NCI-H1436 (cell line): Measurements from ENCODE around the gene PARD3B.

Experiments
- DNase-seq: peaks from one replicate; lab custom pipeline; 2025; lab: John Stamatoyannopoulos, UW

The PARD3B gene

DNA sequence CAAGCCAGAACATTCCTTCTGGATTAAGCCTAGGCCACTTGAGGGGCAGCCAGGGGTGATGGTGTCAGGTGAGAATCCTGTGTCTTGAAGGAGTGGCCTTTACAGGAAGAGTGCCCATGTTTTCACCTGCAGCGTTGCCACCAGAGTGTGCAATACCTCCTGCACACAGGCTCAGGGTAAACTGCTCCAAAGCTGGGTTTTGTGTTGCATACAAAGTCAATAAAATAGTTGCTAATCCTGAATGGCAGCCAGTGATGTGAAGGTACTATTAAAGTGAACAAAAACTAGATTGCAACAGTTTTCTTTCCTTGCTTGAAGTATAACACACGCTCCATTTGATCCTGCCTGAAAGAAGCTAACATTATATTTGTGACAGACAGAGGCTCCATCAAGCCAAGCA, 1072.6 kb downstream of the PARD3B start:
- DNase-seq: no peak

GRCh38 chr2:205619600-205619999, 1074.3 kb downstream of the PARD3B start:
- no peak for DNase-seq

- no peak for DNase-seq
These were observed 1081.8 kb downstream of the PARD3B start for GRCh38 chr2:205627085-205627484.

DNA sequence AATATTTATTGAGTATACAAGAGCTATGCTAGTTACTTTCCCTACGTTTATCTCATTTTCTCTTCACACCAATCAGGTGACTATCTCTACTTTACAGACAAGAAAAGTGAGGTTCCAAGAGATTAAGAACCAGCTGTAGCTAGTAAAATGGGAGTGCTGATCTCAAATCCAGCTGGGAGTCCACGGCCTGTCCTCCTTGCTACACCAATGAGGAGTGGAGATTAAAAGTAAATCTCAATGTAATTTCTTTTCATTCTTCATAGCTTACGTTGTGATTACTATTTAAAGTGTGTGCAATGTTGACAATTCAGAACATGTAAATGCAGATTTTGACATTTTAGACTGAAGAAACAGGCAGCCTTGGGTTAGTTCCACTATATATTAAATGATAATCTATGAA, 1083.1 kb downstream of the PARD3B start:
- DNase-seq: no peak

- no peak for DNase-seq
These were observed 1084.0 kb downstream of the PARD3B start for GRCh38 chr2:205629091-205629776.

DNA sequence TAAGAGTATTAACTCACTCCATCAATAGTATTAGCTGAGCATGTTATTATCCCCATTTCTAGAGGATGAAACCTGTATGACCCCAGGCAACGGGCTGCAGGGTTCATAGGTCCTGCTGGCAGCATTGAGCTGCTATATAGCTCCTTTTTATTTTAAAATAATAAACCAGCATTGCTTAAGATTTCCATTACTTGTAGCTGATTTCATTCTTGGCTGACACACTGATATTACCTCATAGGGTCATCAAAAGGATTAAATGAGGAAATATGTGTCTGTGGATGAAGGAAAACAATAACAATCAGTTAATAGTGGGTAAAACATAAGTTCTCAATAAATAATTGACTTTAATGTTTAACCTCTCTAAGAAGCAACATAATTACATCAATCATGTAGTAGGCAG, 1088.7 kb downstream of the PARD3B start:
- DNase-seq: no peak

DNA sequence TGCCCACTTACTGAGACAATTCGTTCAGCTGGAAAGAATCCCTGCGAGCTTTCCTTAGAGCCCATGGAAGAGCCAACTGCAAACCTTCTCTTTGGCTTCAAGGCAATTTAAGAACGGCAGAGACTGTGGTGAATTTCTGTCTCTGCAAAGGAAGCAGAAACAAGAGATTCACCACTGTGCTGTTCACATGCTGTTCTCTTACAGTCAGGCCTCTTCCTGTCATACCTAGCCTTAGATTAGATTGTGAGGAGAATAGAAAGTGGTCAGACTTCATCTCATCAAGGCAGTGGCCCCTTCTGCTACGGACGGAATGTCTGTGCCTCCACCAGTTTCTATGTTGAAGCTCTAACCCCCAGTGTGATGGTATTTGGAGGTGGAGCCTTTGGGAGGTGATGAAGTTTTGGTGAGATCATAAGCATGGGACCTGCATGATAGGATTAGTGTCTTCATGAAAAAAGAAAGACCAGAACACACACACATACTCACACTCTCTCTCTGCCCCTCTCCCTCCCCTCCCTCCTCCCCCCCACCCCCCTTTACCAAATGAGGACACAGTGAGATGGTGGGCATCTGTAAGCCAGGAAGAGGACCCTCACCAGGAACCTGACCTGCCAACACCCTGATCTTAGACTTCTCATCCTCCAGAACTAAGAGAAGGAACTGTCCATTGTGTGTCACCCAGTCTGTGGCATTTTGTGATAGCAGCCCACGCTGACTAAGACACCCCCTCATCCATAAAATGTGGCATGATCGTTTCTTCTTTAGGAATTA, 1091.5 kb downstream of the PARD3B start:
- no peak for DNase-seq

- no peak for DNase-seq
These were observed 1092.0 kb downstream of the PARD3B start for GRCh38 chr2:205637320-205637602.

GRCh38 chr2:205637779-205638503, 1092.7 kb downstream of the PARD3B start:
- no peak for DNase-seq

DNA sequence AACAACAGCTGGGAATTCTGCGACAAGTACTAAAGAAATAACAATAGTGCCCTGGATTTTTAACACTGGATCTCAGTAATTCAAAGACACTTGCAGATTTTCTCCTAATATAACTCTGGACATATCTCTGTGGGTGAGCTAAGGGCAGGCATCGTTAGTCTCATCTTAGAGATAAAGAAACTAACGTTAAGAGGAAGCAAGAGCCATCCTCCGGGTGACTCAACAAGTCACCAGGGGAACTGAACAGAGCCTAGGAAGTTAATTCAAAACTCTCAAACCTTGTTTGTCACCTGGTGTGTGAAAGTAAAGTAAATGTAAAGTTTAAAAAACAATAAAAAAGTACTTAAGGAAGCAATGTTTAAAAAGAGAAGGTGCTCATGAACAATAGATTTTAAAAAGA, 1095.4 kb downstream of the PARD3B start:
- no peak for DNase-seq

DNA sequence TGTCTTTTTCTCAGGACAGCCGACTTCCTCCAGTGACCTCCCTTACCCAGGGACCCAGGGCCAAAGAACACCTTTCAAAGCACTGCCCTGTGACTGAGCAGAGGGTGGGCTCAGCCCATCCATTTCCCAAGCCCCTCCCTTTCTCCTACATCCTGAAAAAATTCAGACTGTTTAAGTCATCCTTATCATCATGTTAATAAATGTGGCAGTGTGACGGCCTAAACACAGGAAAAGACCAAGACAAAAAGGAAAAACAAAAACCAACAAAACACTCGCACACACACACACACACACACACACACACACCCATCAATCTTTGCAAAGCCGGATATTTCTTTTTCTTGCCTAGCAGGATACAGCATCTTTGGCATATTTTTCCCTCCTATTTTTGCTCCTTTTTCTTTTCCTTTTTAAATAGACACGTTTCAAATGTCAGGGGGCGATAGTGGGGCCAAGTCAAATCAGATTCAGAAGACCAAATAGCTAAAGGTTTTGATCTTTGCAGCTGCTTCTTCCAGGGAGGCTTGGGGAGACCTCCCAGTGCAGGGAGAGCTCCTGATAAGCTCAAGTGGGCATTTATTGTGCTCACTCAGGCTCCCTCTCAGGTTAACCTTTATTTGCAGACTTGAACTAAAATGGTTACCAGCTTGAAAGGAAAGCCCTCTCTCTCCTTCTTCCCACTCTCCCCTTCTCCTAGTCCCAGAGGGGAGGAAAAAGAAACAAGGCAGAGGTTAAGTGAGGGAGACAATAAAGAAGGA, 1097.5 kb downstream of the PARD3B start:
- no peak for DNase-seq

- no peak for DNase-seq
These were observed 1098.2 kb downstream of the PARD3B start for GRCh38 chr2:205643391-205643885.

- DNase-seq: no peak
These were observed 1098.7 kb downstream of the PARD3B start for GRCh38 chr2:205644018-205644417.

DNA sequence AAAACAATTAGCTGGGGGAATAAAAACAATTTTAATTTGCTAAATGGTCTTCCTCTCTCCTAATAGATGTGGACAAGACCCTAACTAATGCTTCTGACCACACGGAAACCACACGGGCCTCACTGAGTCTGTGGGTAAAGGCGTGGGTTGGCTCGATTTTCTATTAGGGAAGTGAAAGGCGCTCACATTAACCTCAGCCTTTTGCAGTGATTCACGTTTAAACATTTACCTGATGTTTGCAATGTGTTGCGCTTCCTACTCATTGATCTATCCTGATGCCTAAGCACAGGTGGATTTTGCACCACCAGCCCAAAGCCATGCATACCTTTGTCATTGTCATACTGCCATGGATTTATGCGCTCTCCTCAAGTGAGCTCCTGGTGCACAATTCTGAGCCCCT, 1101.4 kb downstream of the PARD3B start:
- no peak for DNase-seq

DNA sequence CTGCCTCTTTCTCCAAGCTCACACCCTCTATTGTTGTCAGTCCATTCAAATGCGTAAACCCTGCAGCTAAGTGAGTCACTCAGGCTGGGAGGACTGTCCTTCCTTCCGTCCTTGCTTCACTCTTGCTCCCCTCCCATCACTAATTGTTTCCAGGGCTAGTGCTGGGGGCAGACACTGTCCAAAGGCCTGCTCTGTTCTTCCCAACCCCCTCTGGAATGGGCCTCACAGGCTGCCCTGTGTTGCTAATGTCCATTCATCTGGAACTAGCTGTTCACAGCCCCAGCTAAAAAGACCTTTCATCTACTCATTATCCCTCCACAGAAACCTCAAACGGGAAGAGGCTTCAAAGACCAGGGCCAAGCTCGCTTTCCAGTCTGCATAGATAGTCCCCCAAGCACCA, 1105.2 kb downstream of the PARD3B start:
- no peak for DNase-seq

DNA sequence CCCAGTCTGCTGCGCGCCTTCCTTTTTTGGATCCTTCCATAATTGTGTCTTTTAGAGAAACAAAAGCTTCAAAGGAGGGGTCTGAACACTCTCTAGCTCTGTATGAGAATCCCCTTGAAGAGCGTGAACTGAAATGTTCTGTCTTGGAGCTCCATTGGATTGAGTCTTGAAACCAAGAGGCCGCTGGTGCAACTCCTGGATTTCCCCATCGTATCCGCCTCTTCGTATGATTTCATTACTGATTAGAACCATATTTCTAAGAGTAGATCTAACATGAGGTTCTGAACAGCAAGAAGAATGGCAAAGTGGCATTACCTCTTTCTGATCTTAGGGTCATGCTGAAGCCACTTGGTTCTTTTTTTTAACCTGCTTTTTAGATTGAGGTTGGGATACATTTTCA, 1105.7 kb downstream of the PARD3B start:
- DNase-seq: no peak

GRCh38 chr2:205651719-205652118, 1106.4 kb downstream of the PARD3B start:
- no peak for DNase-seq

DNA sequence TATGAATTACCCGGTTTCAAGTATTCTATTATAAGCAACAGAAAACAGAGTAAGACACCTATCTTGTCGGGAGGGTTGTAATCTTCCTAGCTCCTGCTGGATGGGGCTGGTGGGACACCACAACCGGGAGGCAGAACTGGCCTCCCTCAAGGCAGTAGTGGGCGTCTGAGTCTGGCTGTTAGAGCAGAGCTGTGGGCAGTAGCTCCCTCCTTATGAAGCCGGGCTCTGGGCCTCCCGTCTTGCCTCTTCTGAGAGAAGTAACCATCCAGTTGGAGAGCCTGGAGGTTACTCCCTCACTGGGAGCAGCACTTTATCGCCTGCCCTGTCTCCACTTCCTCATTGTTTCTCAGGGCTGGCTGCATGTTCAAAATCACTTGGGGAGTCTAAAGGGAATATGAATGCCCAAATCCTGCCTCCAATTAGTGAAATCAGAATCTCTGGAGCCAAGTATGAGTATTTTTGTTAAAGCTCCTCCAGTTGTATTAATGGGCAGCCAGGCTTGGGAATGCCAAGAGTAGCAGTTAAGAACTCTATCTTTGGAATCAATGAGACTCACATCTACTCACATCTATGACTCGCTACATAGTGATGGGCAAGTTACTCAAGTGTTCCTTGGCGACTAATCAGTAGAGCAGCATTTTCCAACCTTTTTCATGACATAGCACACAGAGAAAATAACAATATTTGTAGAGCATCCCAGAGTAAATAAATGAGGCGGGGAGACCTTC, 1109.8 kb downstream of the PARD3B start:
- no peak for DNase-seq

DNA sequence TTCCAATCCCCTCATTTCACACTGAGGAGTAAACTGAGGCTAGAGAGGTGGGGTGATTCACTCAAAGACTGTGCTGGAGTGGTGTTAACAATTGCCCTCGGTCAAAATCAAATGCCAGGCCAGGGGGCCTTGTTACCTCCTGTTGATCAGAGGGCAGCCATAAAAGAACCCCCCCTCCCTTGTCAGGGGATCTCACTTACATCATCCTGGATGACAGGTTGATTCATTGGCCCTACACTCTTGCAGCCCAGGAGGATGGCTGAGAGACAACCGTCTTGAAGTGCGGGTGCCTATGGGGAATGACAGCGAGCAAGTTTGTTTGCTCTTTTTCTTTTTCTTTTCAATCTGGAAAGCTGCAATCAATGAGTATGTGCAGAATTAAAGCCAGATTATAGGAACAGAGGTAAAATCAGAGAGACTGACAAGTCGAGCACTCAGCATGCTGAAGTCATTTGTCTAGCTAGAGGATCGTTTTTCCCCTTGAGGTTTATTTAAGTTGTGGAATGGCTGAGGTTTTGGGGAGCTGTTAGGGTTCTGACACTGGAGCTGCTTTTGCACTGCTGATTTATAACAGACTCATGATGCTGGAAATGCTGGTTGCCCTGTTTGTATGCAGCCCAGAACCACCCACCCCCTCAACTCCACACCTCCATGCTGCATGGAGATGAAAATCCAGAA, 1110.6 kb downstream of the PARD3B start:
- no peak for DNase-seq

DNA sequence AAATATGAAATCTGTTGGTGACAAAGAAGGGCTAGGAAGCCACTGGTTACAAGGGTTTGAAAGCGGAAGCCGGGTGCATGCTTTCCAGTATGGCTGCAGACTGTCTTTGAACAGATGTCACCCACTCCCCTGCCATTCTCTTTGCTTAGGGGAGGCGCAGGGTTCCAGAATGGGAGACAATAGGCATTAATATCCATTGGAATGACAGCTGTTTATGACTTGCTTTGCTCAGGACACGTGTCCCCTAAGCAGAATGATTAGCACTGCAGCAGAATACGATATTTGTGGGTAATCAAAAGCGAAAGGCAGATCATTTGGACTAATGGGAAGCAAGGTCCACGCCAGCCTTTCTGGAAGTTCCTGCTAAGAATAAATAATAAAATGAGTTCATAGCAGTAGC, 1111.2 kb downstream of the PARD3B start:
- DNase-seq: no peak

DNA sequence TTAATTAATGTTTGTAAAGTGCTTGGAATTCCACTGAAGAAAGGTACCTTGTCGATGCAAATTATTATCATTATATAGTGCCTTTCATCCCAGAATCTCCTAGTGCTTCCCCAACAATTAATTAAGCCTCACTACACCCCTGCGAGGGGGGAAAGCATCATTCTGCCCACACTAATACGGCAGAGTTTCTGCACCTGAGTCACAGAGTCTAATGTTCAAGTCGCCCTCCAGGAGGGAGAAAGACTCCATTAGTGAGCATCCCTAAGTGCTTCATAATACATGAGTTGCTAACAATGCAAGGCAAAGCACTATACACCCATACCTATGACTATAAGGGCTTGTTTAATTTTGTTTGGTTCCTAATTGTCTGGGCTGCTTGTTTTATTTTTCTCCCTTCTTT, 1111.7 kb downstream of the PARD3B start:
- no peak for DNase-seq
